Activated B cell treated with CpG ODN at 0.5 μM for 24 hours (primary cell): ENCODE results near the gene CNTRL. TPM values are rescaled to one million over a fixed set of nuclear protein-coding genes. Genes with fewer than 3 reads are reported as not detected.

Experiments
- ATAC-seq: fragments of 200-7000 bp; cut with Tn5 transposase; one replicate; pipeline ENCODE4 v1.10.0; 2021; ENCODE audit warnings: low read depth, mild to moderate bottlenecking, moderate library complexity
- CTCF ChIA-PET: fragments of 350-600 bp; sonication (Branson Sonifier 250); formaldehyde crosslinking; loops from one replicate; lab custom pipeline; 2021; ENCODE audit warnings: antibody characterized with exemption; lab: Charles Lee
- POLR2A ChIA-PET: fragments of 350-600 bp; sonication (Branson Sonifier 250); formaldehyde crosslinking; loops from one replicate; lab custom pipeline; 2021; ENCODE audit warnings: antibody characterized with exemption; lab: Charles Lee
- DNase-seq: peaks from one replicate; pipeline ENCODE4 v3.0.0; 2022
- H3K27ac Mint-ChIP-seq: one replicate; pipeline ENCODE4 v1.8.0; 2020; ENCODE audit warnings: mixed read lengths
- H3K27me3 Mint-ChIP-seq: one replicate; pipeline ENCODE4 v1.8.0; 2021; ENCODE audit warnings: mixed read lengths
- H3K36me3 Mint-ChIP-seq: one replicate; pipeline ENCODE4 v1.8.0; 2021; ENCODE audit warnings: low read depth, mixed read lengths
- H3K4me1 Mint-ChIP-seq: one replicate; pipeline ENCODE4 v1.8.0; 2021; ENCODE audit warnings: mixed read lengths
- H3K4me3 Mint-ChIP-seq: one replicate; pipeline ENCODE4 v1.8.0; 2020; ENCODE audit warnings: mild to moderate bottlenecking, mixed read lengths
- H3K9me3 Mint-ChIP-seq: one replicate; pipeline ENCODE4 v1.8.0; 2020; ENCODE audit warnings: mixed read lengths
- intact Hi-C: fragments of 100-400 bp; cut with micrococcal nuclease; formaldehyde crosslinking; loops from one replicate; pipeline ENCODE4 v1.15.1; 2024
- total RNA-seq: library from RNA; stranded (reverse); gene quantifications from 2 replicates; pipeline ENCODE4 v1.2.3, GENCODE V29; 2022
- TF ChIP-seq, protein P1 (sequence below): fragments of 200-600 bp; IDR thresholded peaks from one replicate; pipeline ENCODE4 v1.8.0; 2022; ENCODE audit warnings: antibody characterized with exemption, mild to moderate bottlenecking

Gene CNTRL
- total RNA-seq, 1 donor from 2014 or later = 110 TPM

DNA sequence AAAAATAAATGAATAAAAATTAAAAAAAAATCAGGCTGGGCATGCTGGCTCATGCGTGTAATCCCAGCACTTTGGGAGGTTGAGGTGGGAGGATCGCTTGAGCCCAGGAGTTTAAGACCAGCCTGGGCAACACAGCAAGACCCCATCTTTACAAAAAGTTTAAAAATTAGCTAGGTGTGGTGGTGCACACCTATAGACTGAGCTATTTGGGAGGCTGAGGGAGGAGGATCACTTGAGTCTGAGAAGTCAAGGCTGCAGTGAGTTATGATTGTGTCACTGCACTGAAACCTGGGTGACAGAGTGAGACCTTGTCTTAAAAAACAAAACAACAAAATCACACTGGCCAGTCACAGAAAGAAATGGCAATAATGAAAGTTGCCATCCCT is 3.4 kb upstream of the CNTRL start:
- ChIA-PET CTCF (interaction anchor here (1.0 to 5.4 kb wide), 8 partner anchors 10 to 316 kb away, joined by 3 to 40 read pairs (median 4); partner anchors contain the start of gene FBXW2), POLR2A (interaction anchor here (0.5 to 2.8 kb wide), 19 partner anchors 9 to 315 kb away, joined by 3 to 16 read pairs (median 4); partner anchors contain the start of gene FBXW2)
- intact Hi-C loops = loop anchor here (2.0 to 10.0 kb wide), 2 partner anchors 15 to 303 kb away; partner anchors contain the start of gene STOM
- H3K36me3 Mint-ChIP-seq = peaks cover 14% of the 10 kb centered on the region
- H3K27ac Mint-ChIP-seq = peak overlapping the region; percentile 99
- peaks cover 13% of the 10 kb centered on the region for H3K9me3 Mint-ChIP-seq
- no peak for DNase-seq
- ATAC-seq = peak; percentile 2
- peaks cover 55% of the 10 kb centered on the region for H3K4me1 Mint-ChIP-seq
- TF ChIP-seq, protein P1, sequence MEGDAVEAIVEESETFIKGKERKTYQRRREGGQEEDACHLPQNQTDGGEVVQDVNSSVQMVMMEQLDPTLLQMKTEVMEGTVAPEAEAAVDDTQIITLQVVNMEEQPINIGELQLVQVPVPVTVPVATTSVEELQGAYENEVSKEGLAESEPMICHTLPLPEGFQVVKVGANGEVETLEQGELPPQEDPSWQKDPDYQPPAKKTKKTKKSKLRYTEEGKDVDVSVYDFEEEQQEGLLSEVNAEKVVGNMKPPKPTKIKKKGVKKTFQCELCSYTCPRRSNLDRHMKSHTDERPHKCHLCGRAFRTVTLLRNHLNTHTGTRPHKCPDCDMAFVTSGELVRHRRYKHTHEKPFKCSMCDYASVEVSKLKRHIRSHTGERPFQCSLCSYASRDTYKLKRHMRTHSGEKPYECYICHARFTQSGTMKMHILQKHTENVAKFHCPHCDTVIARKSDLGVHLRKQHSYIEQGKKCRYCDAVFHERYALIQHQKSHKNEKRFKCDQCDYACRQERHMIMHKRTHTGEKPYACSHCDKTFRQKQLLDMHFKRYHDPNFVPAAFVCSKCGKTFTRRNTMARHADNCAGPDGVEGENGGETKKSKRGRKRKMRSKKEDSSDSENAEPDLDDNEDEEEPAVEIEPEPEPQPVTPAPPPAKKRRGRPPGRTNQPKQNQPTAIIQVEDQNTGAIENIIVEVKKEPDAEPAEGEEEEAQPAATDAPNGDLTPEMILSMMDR = no peak
- no peaks in the 10 kb centered on the region for H3K27me3 Mint-ChIP-seq
- peak overlapping the region; percentile 89 for H3K4me3 Mint-ChIP-seq

DNA sequence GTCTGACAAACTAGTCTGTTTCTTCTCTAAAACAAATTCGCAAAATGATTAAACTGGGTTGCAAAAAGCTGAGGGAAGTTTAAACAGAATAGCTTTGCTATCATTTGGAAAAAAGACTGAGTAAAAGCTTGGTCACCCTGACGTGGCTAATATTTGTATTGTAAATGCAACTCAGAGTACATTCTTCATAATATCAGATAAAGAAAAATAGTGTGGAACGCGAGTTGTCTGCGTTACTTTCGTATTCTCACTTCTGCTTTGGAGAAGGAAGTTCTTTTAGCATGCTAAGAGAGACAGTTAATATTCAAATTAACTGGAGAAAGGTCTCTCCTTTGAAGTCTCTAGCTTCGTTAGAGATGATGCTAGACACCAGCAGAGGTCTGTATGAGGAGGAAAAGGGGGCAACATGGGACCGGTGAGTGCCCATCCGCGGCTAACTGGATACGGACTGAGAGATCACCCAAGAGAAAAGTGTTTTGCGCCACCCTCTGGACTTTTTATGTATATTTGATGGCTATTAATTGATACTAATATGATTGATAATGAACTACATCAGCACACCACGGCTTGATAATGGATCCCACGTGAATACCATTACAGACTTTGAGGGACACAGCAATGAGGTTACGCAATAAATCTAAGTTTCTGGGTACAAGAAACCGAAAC is 2.9 kb upstream of the CNTRL start:
- peaks cover 13% of the 10 kb centered on the region for H3K9me3 Mint-ChIP-seq
- TF ChIP-seq, protein P1 = no peak
- DNase-seq (peak; percentile 37), ATAC-seq (peak; percentile 61)
- intact Hi-C loops = loop anchor here (1.0 to 10.0 kb wide), 3 partner anchors 15 to 303 kb away; partner anchors contain the start of gene STOM
- CTCF ChIA-PET = interaction anchor here (1.0 to 5.4 kb wide), 8 partner anchors 10 to 317 kb away, joined by 3 to 40 read pairs (median 4); partner anchors contain the start of gene FBXW2
- H3K36me3 Mint-ChIP-seq = peaks cover 13% of the 10 kb centered on the region
- H3K27ac Mint-ChIP-seq = peak overlapping the region; percentile 99
- peaks cover 60% of the 10 kb centered on the region for H3K4me1 Mint-ChIP-seq
- H3K27me3 Mint-ChIP-seq = no peaks in the 10 kb centered on the region
- POLR2A ChIA-PET = interaction anchor here (0.5 to 2.8 kb wide), 19 partner anchors 9 to 316 kb away, joined by 3 to 16 read pairs (median 4); partner anchors contain the start of gene FBXW2
- peak overlapping the region; percentile 89 for H3K4me3 Mint-ChIP-seq

DNA sequence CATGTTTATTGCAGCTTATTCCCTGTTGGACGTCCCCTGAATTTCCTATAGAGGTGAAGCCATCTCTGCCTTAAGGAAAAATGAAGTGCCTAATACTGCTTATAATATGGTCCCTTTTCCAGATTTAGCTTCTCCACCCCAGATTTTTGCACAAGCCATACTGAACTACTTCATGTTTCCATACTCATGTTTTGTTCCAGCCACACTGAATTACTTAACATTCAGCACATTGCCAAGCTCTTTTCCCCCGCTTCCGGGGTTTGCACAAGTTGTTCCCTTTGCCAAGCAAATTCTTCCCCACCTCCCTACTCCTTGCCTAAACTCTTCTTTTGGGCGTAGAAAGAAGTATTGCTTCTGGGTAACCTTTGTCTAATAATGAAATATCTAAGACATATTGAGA is 1.7 kb upstream of the CNTRL start:
- intact Hi-C loops = loop anchor here (10.0 kb wide), 1 partner anchor 302 kb away; the partner anchor contains the start of gene STOM
- ATAC-seq (no peak), DNase-seq (no peak)
- CTCF ChIA-PET = interaction anchor here (5.4 kb wide), 1 partner anchor 12 kb away, joined by 40 read pairs; no protein-coding TSS in a partner anchor
- Mint-ChIP-seq H3K36me3 (peaks cover 9% of the 10 kb centered on the region), H3K27ac (peak overlapping the region; percentile 98), H3K27me3 (no peaks in the 10 kb centered on the region), H3K4me1 (peaks cover 66% of the 10 kb centered on the region), H3K9me3 (peaks cover 7% of the 10 kb centered on the region), H3K4me3 (peak overlapping the region; percentile 96)
- TF ChIP-seq, protein P1 = no peak
- POLR2A ChIA-PET = interaction anchor here (0.6 to 2.8 kb wide), 8 partner anchors 48 to 280 kb away, joined by 3 to 16 read pairs (median 4); partner anchors contain the start of gene FBXW2

DNA sequence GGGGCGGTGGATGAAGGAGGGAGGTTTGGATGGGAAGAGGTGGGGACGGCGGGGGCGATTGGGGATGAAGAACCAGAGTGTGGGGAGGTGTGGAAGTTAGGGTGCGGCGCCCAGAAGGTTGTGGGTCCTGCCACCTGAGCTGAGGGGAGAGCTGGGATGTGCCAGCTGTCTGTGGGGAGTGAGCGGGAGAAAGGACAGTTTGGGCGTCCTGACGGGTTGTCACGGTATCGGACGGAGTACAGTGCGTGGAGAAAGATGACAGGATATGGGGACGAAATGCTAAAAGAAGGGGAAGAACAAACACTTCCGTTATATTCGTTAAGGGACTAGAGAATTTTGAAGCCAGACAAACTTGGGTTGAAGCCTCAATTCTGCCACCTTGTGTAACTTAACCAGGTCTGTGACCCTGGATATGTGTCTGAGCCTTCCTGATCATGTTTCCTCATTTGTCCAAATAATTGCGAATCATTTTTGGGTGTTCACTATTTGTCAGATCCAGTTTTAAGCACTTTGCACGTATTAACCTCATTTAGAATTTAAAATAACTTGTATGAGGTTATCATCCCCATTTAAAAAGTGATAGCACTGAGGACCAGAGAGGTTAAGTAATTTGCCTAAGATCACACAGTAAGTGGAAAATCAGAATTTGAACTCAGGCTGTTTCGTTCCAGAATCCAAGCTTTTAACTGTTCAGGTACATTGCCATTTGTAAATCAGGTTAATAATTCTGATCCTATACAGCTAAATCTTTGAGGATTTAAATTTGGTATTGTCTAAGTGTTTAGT is 689 bp downstream of the CNTRL start:
- peak overlapping the region; percentile 98 for H3K27ac Mint-ChIP-seq
- TF ChIP-seq, protein P1 = no peak
- POLR2A ChIA-PET = interaction anchor here (0.5 to 2.5 kb wide), 6 partner anchors 10 to 360 kb away, joined by 3 to 13 read pairs (median 6); partner anchors contain the start of gene RAB14
- H3K4me1 Mint-ChIP-seq = peaks cover 75% of the 10 kb centered on the region
- peak overlapping the region; percentile 96 for H3K4me3 Mint-ChIP-seq
- peaks cover 2% of the 10 kb centered on the region for H3K9me3 Mint-ChIP-seq
- intact Hi-C loops = loop anchor here (1.0 to 10.0 kb wide), 5 partner anchors 23 to 299 kb away; partner anchors contain the start of genes FBXW2 and STOM
- peaks cover 20% of the 10 kb centered on the region for H3K36me3 Mint-ChIP-seq
- no peaks in the 10 kb centered on the region for H3K27me3 Mint-ChIP-seq
- ATAC-seq (peak; percentile 6), DNase-seq (no peak)
- CTCF ChIA-PET = interaction anchor here (1.0 to 2.2 kb wide), 2 partner anchors 15 to 46 kb away, joined by 3 to 7 read pairs; no protein-coding TSS in a partner anchor
